HepG2 (cell line): ENCODE data around the gene ERF. TPM values are rescaled to one million over a fixed set of nuclear protein-coding genes. Genes with fewer than 3 reads are reported as not detected.

ENCODE experiments used
- AKAP8 ChIP-seq: sonication (generic); formaldehyde crosslinking; IDR thresholded peaks from 2 replicates; pipeline ENCODE4 v1.5.1; 2020; ENCODE audit warnings: mild to moderate bottlenecking, missing genetic modification reagents
- BORCS8-MEF2B ChIP-seq: sonication (generic); formaldehyde crosslinking; IDR thresholded peaks from 2 replicates; pipeline ENCODE4 v1.8.0; 2022; ENCODE audit warnings: mild to moderate bottlenecking, missing genetic modification reagents
- CENPT ChIP-seq: sonication (generic); formaldehyde crosslinking; IDR thresholded peaks from 2 replicates; pipeline ENCODE4 v1.8.0; 2022; ENCODE audit warnings: low read depth, mild to moderate bottlenecking, moderate library complexity, missing genetic modification reagents
- FOXA1 ChIP-seq, 2 experiments: fragments of 450-650 bp in 1 of 2; sonication (generic) in 1 of 2; formaldehyde crosslinking in 1 of 2; IDR thresholded peaks; 2 replicates each; pipeline versions ENCODE4 v1.4.0 to v1.6.1; 2016 to 2020; ENCODE audit warnings: missing genetic modification reagents in 1 of 2
- HNRNPH1 ChIP-seq: fragments of 200-400 bp; formaldehyde crosslinking; optimal IDR thresholded peaks from 2 replicates; pipeline ENCODE3; 2017; ENCODE audit warnings: mild to moderate bottlenecking, low read depth, low read length
- IKZF1 ChIP-seq: fragments of 450-650 bp; IDR thresholded peaks from 2 replicates; pipeline ENCODE4 v1.7.1; 2016
- KLF13 ChIP-seq: sonication (generic); formaldehyde crosslinking; IDR thresholded peaks from 2 replicates; pipeline ENCODE4 v1.4.0; 2020; ENCODE audit warnings: mild to moderate bottlenecking, missing genetic modification reagents
- SATB2 ChIP-seq: sonication (generic); formaldehyde crosslinking; IDR thresholded peaks from 2 replicates; pipeline ENCODE4 v1.5.0; 2020; ENCODE audit warnings: missing genetic modification reagents
- TAF1 ChIP-seq: sonication (generic); formaldehyde crosslinking; IDR thresholded peaks from 2 replicates; pipeline ENCODE4 v1.4.0; 2020; ENCODE audit warnings: missing genetic modification reagents
- ZBTB38 ChIP-seq: sonication (generic); formaldehyde crosslinking; IDR thresholded peaks from 2 replicates; pipeline ENCODE4 v1.5.1; 2020; ENCODE audit warnings: mild to moderate bottlenecking, missing genetic modification reagents
- ZMAT3 ChIP-seq: sonication (generic); formaldehyde crosslinking; conservative IDR thresholded peaks from 2 replicates; pipeline ENCODE4 v1.7.0; 2021; ENCODE audit warnings: missing genetic modification reagents
- ZNF136 ChIP-seq: sonication (generic); formaldehyde crosslinking; IDR thresholded peaks from 2 replicates; pipeline ENCODE4 v1.8.1; 2022; ENCODE audit warnings: low read depth, mild to moderate bottlenecking, moderate library complexity, missing genetic modification reagents
- ZNF205 ChIP-seq: IDR thresholded peaks from 2 replicates; pipeline ENCODE4 v1.6.1; 2018; ENCODE audit warnings: missing biosample characterization, missing genetic modification reagents
- ZNF253 ChIP-seq: sonication (generic); formaldehyde crosslinking; IDR thresholded peaks from 2 replicates; pipeline ENCODE4 v1.8.0; 2022; ENCODE audit warnings: mild to moderate bottlenecking, missing genetic modification reagents, borderline replicate concordance
- ZNF577 ChIP-seq: sonication (generic); formaldehyde crosslinking; IDR thresholded peaks from 2 replicates; pipeline ENCODE4 v1.4.0; 2020; ENCODE audit warnings: mild to moderate bottlenecking, low read depth, missing genetic modification reagents, borderline replicate concordance
- ZNF780A ChIP-seq: sonication (generic); formaldehyde crosslinking; IDR thresholded peaks from 2 replicates; pipeline ENCODE4 v1.8.0; 2022; ENCODE audit warnings: mild to moderate bottlenecking, missing genetic modification reagents, moderate library complexity
- polyA plus RNA-seq, 8 experiments: library from polyadenylated mRNA; depleted of rRNA in 3 of 8; stranded (reverse) in 7 of 8; unstranded in 1 of 8; fragments of >200 nt; fragmentation: Illumina TruSeq in 4 of 8; extraction: Trizol in 4 of 8; gene quantifications; 2 replicates each; pipeline versions ENCODE4 v1.2.1 to v1.2.3, GENCODE V29; 2011 to 2016; ENCODE audit warnings: low read depth in 4 of 8, missing spikeins in 1 of 8, mixed read lengths in 1 of 8; ENCODE audit not compliant: insufficient read depth in 1 of 8
- total RNA-seq, 5 experiments: library from RNA; depleted of rRNA; stranded (reverse); fragments of >200 nt; fragmentation: Illumina TruSeq; extraction: Trizol; gene quantifications; 2 replicates each; pipeline ENCODE4 v1.2.3, GENCODE V29; 2016; ENCODE audit warnings: low read depth in 1 of 5
- TF ChIP-seq, protein P1 (sequence below): sonication (generic); formaldehyde crosslinking; IDR thresholded peaks from 2 replicates; pipeline ENCODE4 v1.4.0; 2020; ENCODE audit warnings: missing genetic modification reagents
- TF ChIP-seq, protein P2 (sequence below): sonication (generic); formaldehyde crosslinking; IDR thresholded peaks from 2 replicates; pipeline ENCODE4 v1.5.0; 2020; ENCODE audit warnings: mild to moderate bottlenecking, missing genetic modification reagents, moderate library complexity
- TF ChIP-seq, protein P3 (sequence below): sonication (generic); formaldehyde crosslinking; IDR thresholded peaks from 2 replicates; pipeline ENCODE4 v1.5.1; 2020; ENCODE audit warnings: missing genetic modification reagents, mild to moderate bottlenecking, borderline replicate concordance

ERF gene
- total and polyA plus RNA-seq, 2 of the 13 experiments (the other 11 are each of a cell fraction or from before 2014, with no cell fraction given), result 67.1 to 69.9 TPM

DNA sequence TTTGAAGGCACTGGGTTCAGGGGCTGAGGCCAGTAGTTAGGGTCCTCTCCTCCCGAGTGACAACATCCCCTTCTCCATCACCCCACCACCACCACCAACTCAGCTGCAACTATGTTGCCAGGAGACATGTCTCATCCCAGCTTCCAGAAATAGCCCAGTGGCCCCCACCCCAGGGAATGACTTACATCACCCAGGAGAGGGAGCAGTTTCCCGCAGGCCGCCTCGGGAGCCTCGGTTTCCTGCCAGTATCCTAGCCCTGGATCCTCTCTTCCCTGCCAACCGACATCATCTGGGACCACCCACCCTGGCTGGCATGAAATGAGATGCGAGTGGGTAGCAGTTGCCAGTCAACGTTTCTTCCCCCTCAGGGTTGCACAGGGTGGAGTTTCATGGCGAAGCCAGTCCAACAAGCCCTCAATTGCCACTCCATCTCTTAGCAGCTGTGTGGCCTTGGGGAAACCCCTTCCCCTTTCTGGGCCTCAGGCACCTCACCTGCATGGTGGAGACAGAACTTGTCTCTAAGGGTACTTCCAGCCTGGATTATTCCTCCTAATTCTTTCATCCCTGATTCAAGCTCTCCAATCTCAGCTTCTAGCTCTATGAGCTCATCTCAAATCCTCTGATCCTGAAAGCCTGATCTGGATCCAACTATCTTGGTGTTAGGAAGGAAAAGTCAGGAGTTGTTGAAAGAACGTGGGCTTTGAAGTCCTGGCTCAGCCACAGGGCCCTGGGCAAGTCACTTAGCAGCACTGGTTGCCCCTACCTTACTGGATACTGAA lies 8.6 kb downstream of the ERF start (continued):
- no peak for TF ChIP-seq FOXA1 (IDR thresholded peaks at IDR 0.05)
- TF ChIP-seq FOXA1 (CRISPR knock-in tag; IDR thresholded peaks at IDR 0.05), result no peak
- no peak for TF ChIP-seq CENPT (CRISPR knock-in tag)
- no peak for TF ChIP-seq SATB2 (CRISPR knock-in tag)
- no peak for TF ChIP-seq TAF1 (CRISPR knock-in tag)
- TF ChIP-seq ZNF780A (CRISPR knock-in tag), result no peak
- TF ChIP-seq KLF13, result no peak
- no peak for TF ChIP-seq IKZF1
- TF ChIP-seq AKAP8 (CRISPR knock-in tag), result peak; percentile 57; the same call in 1 of the 2 replicates
- no peak for TF ChIP-seq ZNF253 (CRISPR knock-in tag)
- TF ChIP-seq HNRNPH1, result peak; percentile 82
- TF ChIP-seq ZMAT3, result no peak
- TF ChIP-seq, protein P1, sequence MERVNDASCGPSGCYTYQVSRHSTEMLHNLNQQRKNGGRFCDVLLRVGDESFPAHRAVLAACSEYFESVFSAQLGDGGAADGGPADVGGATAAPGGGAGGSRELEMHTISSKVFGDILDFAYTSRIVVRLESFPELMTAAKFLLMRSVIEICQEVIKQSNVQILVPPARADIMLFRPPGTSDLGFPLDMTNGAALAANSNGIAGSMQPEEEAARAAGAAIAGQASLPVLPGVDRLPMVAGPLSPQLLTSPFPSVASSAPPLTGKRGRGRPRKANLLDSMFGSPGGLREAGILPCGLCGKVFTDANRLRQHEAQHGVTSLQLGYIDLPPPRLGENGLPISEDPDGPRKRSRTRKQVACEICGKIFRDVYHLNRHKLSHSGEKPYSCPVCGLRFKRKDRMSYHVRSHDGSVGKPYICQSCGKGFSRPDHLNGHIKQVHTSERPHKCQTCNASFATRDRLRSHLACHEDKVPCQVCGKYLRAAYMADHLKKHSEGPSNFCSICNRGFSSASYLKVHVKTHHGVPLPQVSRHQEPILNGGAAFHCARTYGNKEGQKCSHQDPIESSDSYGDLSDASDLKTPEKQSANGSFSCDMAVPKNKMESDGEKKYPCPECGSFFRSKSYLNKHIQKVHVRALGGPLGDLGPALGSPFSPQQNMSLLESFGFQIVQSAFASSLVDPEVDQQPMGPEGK, result peak; percentile 94
- TF ChIP-seq BORCS8-MEF2B (CRISPR knock-in tag), result 0 out of 2 replicates have a peak, but pooled peaks have one; percentile 22
- TF ChIP-seq, protein P2, sequence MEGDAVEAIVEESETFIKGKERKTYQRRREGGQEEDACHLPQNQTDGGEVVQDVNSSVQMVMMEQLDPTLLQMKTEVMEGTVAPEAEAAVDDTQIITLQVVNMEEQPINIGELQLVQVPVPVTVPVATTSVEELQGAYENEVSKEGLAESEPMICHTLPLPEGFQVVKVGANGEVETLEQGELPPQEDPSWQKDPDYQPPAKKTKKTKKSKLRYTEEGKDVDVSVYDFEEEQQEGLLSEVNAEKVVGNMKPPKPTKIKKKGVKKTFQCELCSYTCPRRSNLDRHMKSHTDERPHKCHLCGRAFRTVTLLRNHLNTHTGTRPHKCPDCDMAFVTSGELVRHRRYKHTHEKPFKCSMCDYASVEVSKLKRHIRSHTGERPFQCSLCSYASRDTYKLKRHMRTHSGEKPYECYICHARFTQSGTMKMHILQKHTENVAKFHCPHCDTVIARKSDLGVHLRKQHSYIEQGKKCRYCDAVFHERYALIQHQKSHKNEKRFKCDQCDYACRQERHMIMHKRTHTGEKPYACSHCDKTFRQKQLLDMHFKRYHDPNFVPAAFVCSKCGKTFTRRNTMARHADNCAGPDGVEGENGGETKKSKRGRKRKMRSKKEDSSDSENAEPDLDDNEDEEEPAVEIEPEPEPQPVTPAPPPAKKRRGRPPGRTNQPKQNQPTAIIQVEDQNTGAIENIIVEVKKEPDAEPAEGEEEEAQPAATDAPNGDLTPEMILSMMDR (CRISPR knock-in tag), result peak; percentile 71
- no peak for TF ChIP-seq ZNF577 (CRISPR knock-in tag)
- TF ChIP-seq, protein P3, sequence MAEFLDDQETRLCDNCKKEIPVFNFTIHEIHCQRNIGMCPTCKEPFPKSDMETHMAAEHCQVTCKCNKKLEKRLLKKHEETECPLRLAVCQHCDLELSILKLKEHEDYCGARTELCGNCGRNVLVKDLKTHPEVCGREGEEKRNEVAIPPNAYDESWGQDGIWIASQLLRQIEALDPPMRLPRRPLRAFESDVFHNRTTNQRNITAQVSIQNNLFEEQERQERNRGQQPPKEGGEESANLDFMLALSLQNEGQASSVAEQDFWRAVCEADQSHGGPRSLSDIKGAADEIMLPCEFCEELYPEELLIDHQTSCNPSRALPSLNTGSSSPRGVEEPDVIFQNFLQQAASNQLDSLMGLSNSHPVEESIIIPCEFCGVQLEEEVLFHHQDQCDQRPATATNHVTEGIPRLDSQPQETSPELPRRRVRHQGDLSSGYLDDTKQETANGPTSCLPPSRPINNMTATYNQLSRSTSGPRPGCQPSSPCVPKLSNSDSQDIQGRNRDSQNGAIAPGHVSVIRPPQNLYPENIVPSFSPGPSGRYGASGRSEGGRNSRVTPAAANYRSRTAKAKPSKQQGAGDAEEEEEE (CRISPR knock-in tag), result no peak
- TF ChIP-seq ZBTB38 (CRISPR knock-in tag), result no peak
- TF ChIP-seq ZNF205 (CRISPR knock-in tag), result no peak
- TF ChIP-seq ZNF136 (CRISPR knock-in tag), result no peak
